Astrocyte of the hippocampus (primary cell): ENCODE data around the gene IQCK.

Experiments
- DNase-seq: peaks from one replicate; pipeline ENCODE4 v3.0.0; 2011; ENCODE audit warnings: low read depth, low spot score

The IQCK gene

GRCh38 chr16:19859603-19860002 lies 141.5 kb downstream of the IQCK start:
- no peak for DNase-seq

GRCh38 chr16:19860166-19861041 lies 142.3 kb downstream of the IQCK start:
- peak; percentile 97 for DNase-seq

- DNase-seq, result no peak
Observed at GRCh38 chr16:19861133-19861532, 143.1 kb downstream of the IQCK start.

GRCh38 chr16:19861811-19862327 lies 143.8 kb downstream of the IQCK start:
- peak; percentile 60 for DNase-seq

GRCh38 chr16:19863990-19864389 lies 145.9 kb downstream of the IQCK start:
- DNase-seq, result no peak

- no peak for DNase-seq
Observed at GRCh38 chr16:19864566-19864965, 146.5 kb downstream of the IQCK start.

- DNase-seq, result no peak
Observed at GRCh38 chr16:19868421-19868820, 150.3 kb downstream of the IQCK start.

- no peak for DNase-seq
Observed at GRCh38 chr16:19871721-19872120, 153.7 kb downstream of the IQCK start.

- no peak for DNase-seq
Observed at GRCh38 chr16:19872179-19872863, 154.2 kb downstream of the IQCK start.

GRCh38 chr16:19872935-19873334 lies 154.9 kb downstream of the IQCK start:
- DNase-seq, result no peak

- no peak for DNase-seq
Observed at GRCh38 chr16:19874026-19874425, 156.0 kb downstream of the IQCK start.

GRCh38 chr16:19874851-19875546 lies 156.9 kb downstream of the IQCK start:
- no peak for DNase-seq

- no peak for DNase-seq
Observed at GRCh38 chr16:19875900-19876299, 157.8 kb downstream of the IQCK start.

- no peak for DNase-seq
Observed at GRCh38 chr16:19876501-19877059, 158.5 kb downstream of the IQCK start.

- DNase-seq, result no peak
Observed at GRCh38 chr16:19878757-19879156, 160.7 kb downstream of the IQCK start.

- DNase-seq, result peak; percentile 85
Observed at GRCh38 chr16:19879241-19879792, 161.2 kb downstream of the IQCK start.

GRCh38 chr16:19881028-19881427 lies 163.0 kb downstream of the IQCK start:
- no peak for DNase-seq

GRCh38 chr16:19881783-19882182 lies 163.7 kb downstream of the IQCK start:
- DNase-seq, result no peak

GRCh38 chr16:19882186-19882585 lies 164.1 kb downstream of the IQCK start:
- DNase-seq, result peak; percentile 84

GRCh38 chr16:19882646-19883045 lies 164.6 kb downstream of the IQCK start:
- DNase-seq, result peak; percentile 42

- DNase-seq, result peak; percentile 84
Observed at GRCh38 chr16:19883296-19883965, 165.4 kb downstream of the IQCK start.
